Measurements from ENCODE around the gene EML3.
"Not testable (repeated sequence)": the region's sequence is repeated elsewhere in the genome, so short reads cannot be mapped to it uniquely, and the experiment has no call there.

The EML3 gene

DNA sequence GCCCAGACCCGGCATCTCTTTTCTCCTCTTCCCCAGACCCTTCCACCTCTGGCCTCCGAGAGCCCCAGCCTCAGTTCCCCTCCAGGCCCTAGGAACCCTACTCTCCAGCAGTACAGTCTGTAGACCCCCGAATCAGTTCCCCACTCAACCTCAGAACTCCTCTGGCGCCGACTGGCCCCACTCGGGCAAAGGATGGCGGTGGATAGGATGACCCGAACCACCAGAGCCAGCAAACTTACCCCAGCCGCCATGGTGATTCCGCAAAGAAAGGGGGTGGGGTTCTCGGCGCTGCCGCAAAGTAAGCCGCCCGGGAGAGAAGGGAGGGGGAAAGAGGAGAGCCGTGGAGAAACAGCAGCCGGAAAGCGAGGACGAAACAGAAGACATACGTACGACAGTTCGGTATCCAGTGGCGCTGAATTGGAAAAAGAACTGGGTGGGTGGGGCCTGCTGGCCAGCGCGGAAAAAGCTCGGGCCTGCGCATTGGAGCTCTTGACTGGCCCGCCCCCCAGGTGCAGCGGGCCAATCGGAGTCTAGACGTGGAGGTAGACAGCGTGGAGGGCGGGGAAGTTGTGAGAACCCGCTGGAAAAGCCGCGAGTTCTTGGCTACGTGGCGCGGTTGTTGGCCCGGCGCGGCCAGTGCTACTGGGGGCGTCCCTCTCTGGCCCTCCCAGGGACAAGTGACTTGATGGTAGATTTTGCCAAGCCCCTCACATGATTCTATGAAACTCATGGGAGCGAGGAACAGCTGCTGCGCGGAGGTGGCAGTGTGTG, 38.8 kb downstream of the EML3 start, which contains the start of gene EEF1G:
TSS of gene EEF1G (minus strand) at position 300 of the 771 bp plus-strand sequence. CDS start at position 251, 49 bp downstream.
- H3K4me3 ChIP-seq (ENCODE audit: control insufficient read depth in 1 of 7, extremely low read depth in 1 of 7, insufficient read depth in 4 of 7, low read depth in 2 of 7, low read length in 6 of 7), result peak within 1 kb of the TSS; percentile 86 to 99 (median 96)
- peaks cover 10 to 38% (median 30%) of the 10 kb centered on the region in 4 experiments for H3K4me1 ChIP-seq (ENCODE audit: control extremely low read depth in 1 of 4, control insufficient read depth in 4 of 4, insufficient read depth in 4 of 4, low read length in 3 of 4)
- H3K27me3 ChIP-seq (replicated peaks in 2 of 5; ENCODE audit: control insufficient read depth in 4 of 5, insufficient read depth in 5 of 5, low read length in 4 of 5), result no peaks in the 10 kb centered on the region
- ChIA-PET CTCF (interaction anchor here (0.9 to 2.4 kb wide), 7 partner anchors 8 to 179 kb away, joined by 3 to 21 read pairs (median 5); partner anchors contain the start of gene TUT1), POLR2A (interaction anchor here (1.2 to 3.3 kb wide), 2 partner anchors 18 to 27 kb away, joined by 7 to 25 read pairs; partner anchors contain the start of genes MTA2 and TUT1)
- no peaks in the 10 kb centered on the region for H3K9me3 ChIP-seq (ENCODE audit: control extremely low read depth in 1 of 5, control insufficient read depth in 4 of 5, insufficient read depth in 2 of 5, low read depth in 1 of 5, low read length in 4 of 5)
- 1% methylated on average over 32 of the region's 46 CpGs for WGBS (ENCODE audit: insufficient coverage)
- peak; percentile 100 for DNase-seq
- peaks cover 13 to 66% (median 52%) of the 10 kb centered on the region in 4 experiments for H3K36me3 ChIP-seq (ENCODE audit: control insufficient read depth in 4 of 4, insufficient read depth in 4 of 4, low read length in 3 of 4)
- H3K27ac ChIP-seq (ENCODE audit: insufficient read depth in 1 of 2, low read depth in 1 of 2, low read length in 2 of 2, poor library complexity in 1 of 2, severe bottlenecking in 2 of 2), result peak within 1 kb of the TSS; percentile 88 to 95

- peaks cover 10 to 65% (median 53%) of the 10 kb centered on the region in 4 experiments for H3K36me3 ChIP-seq (ENCODE audit: control insufficient read depth in 4 of 4, insufficient read depth in 4 of 4, low read length in 3 of 4)
- no peaks in the 10 kb centered on the region for H3K9me3 ChIP-seq (ENCODE audit: control extremely low read depth in 1 of 5, control insufficient read depth in 4 of 5, insufficient read depth in 2 of 5, low read depth in 1 of 5, low read length in 4 of 5)
- peak overlapping the region; percentile 86 to 99 (median 96) for H3K4me3 ChIP-seq (ENCODE audit: control insufficient read depth in 1 of 7, extremely low read depth in 1 of 7, insufficient read depth in 4 of 7, low read depth in 2 of 7, low read length in 6 of 7)
- H3K27me3 ChIP-seq (replicated peaks in 2 of 5; ENCODE audit: control insufficient read depth in 4 of 5, insufficient read depth in 5 of 5, low read length in 4 of 5), result no peaks in the 10 kb centered on the region
- ChIA-PET POLR2A (interaction anchor here (0.7 to 3.3 kb wide), 3 partner anchors 19 to 31 kb away, joined by 3 to 25 read pairs (median 7); partner anchors contain the start of genes MTA2 and TUT1), CTCF (interaction anchor here (0.7 to 4.5 kb wide), 11 partner anchors 8 to 179 kb away, joined by 3 to 36 read pairs (median 5); partner anchors contain the start of gene TUT1)
- H3K27ac ChIP-seq (ENCODE audit: insufficient read depth in 1 of 2, low read depth in 1 of 2, low read length in 2 of 2, poor library complexity in 1 of 2, severe bottlenecking in 2 of 2), result peak overlapping the region; percentile 88 to 95
- peak in 2 of 3 donors; percentile 53 to 61 for DNase-seq
- WGBS (ENCODE audit: insufficient coverage), result 1% methylated on average over 33 of the region's 33 CpGs
- H3K4me1 ChIP-seq (ENCODE audit: control extremely low read depth in 1 of 4, control insufficient read depth in 4 of 4, insufficient read depth in 4 of 4, low read length in 3 of 4), result peaks cover 10 to 38% (median 30%) of the 10 kb centered on the region in 4 experiments
Observed at GRCh38 chr11:62573006-62573591, 39.5 kb downstream of the EML3 start.

DNA sequence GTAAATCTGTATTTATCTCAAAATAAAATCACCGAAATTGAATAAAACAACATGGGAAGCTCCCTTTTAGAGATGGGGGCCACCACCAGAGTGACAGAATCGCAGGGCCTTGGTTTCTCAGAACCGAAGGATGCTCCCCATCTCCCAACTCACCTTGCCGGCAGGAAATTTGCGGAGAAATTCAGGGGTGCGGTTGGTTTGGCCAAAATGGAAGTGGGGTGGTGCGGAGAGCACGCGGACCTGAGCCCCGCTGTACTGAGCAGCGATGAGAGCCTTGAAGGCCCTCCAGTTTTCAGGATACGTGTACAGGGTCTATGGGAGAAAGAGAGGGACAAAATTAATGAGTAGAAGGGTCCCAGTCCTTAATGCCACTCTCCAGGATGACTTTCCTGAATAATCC, 40.1 kb downstream of the EML3 start:
- peaks cover 10 to 38% (median 30%) of the 10 kb centered on the region in 4 experiments for H3K4me1 ChIP-seq (ENCODE audit: control extremely low read depth in 1 of 4, control insufficient read depth in 4 of 4, insufficient read depth in 4 of 4, low read length in 3 of 4)
- peak overlapping the region; percentile 88 to 95 for H3K27ac ChIP-seq (ENCODE audit: insufficient read depth in 1 of 2, low read depth in 1 of 2, low read length in 2 of 2, poor library complexity in 1 of 2, severe bottlenecking in 2 of 2)
- H3K9me3 ChIP-seq (ENCODE audit: control extremely low read depth in 1 of 5, control insufficient read depth in 4 of 5, insufficient read depth in 2 of 5, low read depth in 1 of 5, low read length in 4 of 5), result no peaks in the 10 kb centered on the region
- POLR2A ChIA-PET, result interaction anchor here (0.7 to 3.3 kb wide), 2 partner anchors 19 to 30 kb away, joined by 3 to 25 read pairs; partner anchors contain the start of gene TUT1
- DNase-seq, result no peak
- peak overlapping the region in 6 of 7 experiments; percentile 86 to 99 (median 96) for H3K4me3 ChIP-seq (ENCODE audit: control insufficient read depth in 1 of 7, extremely low read depth in 1 of 7, insufficient read depth in 4 of 7, low read depth in 2 of 7, low read length in 6 of 7)
- 96% methylated on average over 9 of the region's 12 CpGs for WGBS (ENCODE audit: insufficient coverage)
- H3K36me3 ChIP-seq (ENCODE audit: control insufficient read depth in 4 of 4, insufficient read depth in 4 of 4, low read length in 3 of 4), result peaks cover 10 to 66% (median 53%) of the 10 kb centered on the region in 4 experiments
- CTCF ChIA-PET, result interaction anchor here (0.7 to 4.5 kb wide), 5 partner anchors 11 to 148 kb away, joined by 3 to 36 read pairs (median 5); no protein-coding TSS in a partner anchor
- no peaks in the 10 kb centered on the region for H3K27me3 ChIP-seq (replicated peaks in 2 of 5; ENCODE audit: control insufficient read depth in 4 of 5, insufficient read depth in 5 of 5, low read length in 4 of 5)

DNA sequence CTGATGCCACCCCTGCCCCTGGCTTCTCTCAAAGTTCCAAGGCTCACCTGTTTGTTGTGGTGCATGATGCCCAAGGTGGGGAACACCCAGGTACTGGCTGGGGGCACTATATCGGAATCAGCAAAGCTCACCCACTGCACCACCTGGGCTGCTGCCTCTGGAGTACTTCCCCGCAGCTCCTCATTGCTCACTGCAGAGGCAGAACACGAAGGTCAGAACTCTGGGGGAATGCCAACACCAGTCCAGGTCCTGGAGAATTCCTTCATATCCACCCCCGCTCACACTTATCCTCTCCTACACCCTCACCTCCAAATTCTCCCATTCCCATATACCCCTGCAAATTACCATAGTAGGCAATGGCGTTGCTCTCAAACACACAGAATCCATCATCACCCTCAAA, 41.1 kb downstream of the EML3 start:
- peak overlapping the region in 1 of 7 experiments; percentile 96 for H3K4me3 ChIP-seq (ENCODE audit: control insufficient read depth in 1 of 7, extremely low read depth in 1 of 7, insufficient read depth in 4 of 7, low read depth in 2 of 7, low read length in 6 of 7)
- H3K4me1 ChIP-seq (ENCODE audit: control extremely low read depth in 1 of 4, control insufficient read depth in 4 of 4, insufficient read depth in 4 of 4, low read length in 3 of 4), result peaks cover 10 to 38% (median 30%) of the 10 kb centered on the region in 4 experiments
- POLR2A ChIA-PET; H3K27me3 ChIP-seq (replicated peaks in 2 of 5; ENCODE audit: control insufficient read depth in 4 of 5, insufficient read depth in 5 of 5, low read length in 4 of 5); DNase-seq; H3K9me3 ChIP-seq (ENCODE audit: control extremely low read depth in 1 of 5, control insufficient read depth in 4 of 5, insufficient read depth in 2 of 5, low read depth in 1 of 5, low read length in 4 of 5): not testable (repeated sequence)
- H3K27ac ChIP-seq (ENCODE audit: insufficient read depth in 1 of 2, low read depth in 1 of 2, low read length in 2 of 2, poor library complexity in 1 of 2, severe bottlenecking in 2 of 2), result peak overlapping the region in 1 of 2 experiments; percentile 95
- H3K36me3 ChIP-seq (ENCODE audit: control insufficient read depth in 4 of 4, insufficient read depth in 4 of 4, low read length in 3 of 4), result peaks cover 9 to 67% (median 54%) of the 10 kb centered on the region in 4 experiments
- 100% methylated on average over 4 of the region's 5 CpGs for WGBS (ENCODE audit: insufficient coverage)
- CTCF ChIA-PET, result interaction anchor here (0.7 to 4.5 kb wide), 4 partner anchors 10 to 147 kb away, joined by 3 to 36 read pairs (median 4); no protein-coding TSS in a partner anchor

GRCh38 chr11:62570903-62571302, 41.7 kb downstream of the EML3 start:
- H3K27me3 ChIP-seq (replicated peaks in 2 of 5; ENCODE audit: control insufficient read depth in 4 of 5, insufficient read depth in 5 of 5, low read length in 4 of 5); H3K4me3 ChIP-seq (ENCODE audit: control insufficient read depth in 1 of 7, extremely low read depth in 1 of 7, insufficient read depth in 4 of 7, low read depth in 2 of 7, low read length in 6 of 7); POLR2A ChIA-PET; H3K9me3 ChIP-seq (ENCODE audit: control extremely low read depth in 1 of 5, control insufficient read depth in 4 of 5, insufficient read depth in 2 of 5, low read depth in 1 of 5, low read length in 4 of 5); DNase-seq: not testable (repeated sequence)
- Histone ChIP-seq H3K36me3 (ENCODE audit: control insufficient read depth in 4 of 4, insufficient read depth in 4 of 4, low read length in 3 of 4) (peaks cover 12 to 67% (median 54%) of the 10 kb centered on the region in 4 experiments), H3K27ac (ENCODE audit: insufficient read depth in 1 of 2, low read depth in 1 of 2, low read length in 2 of 2, poor library complexity in 1 of 2, severe bottlenecking in 2 of 2) (peak overlapping the region in 1 of 2 experiments; percentile 43), H3K4me1 (ENCODE audit: control extremely low read depth in 1 of 4, control insufficient read depth in 4 of 4, insufficient read depth in 4 of 4, low read length in 3 of 4) (peaks cover 10 to 38% (median 30%) of the 10 kb centered on the region in 4 experiments)
- 95% methylated on average over 2 of the region's 5 CpGs for WGBS (ENCODE audit: insufficient coverage)
- CTCF ChIA-PET, result interaction anchor here (0.7 to 4.5 kb wide), 7 partner anchors 9 to 149 kb away, joined by 3 to 36 read pairs (median 4); partner anchors contain the start of gene TUT1

- WGBS (ENCODE audit: insufficient coverage), result no CpG with 5 or more reads among the region's 1 CpG
- peaks cover 8 to 27% (median 18%) of the 10 kb centered on the region in 4 experiments for H3K4me1 ChIP-seq (ENCODE audit: control extremely low read depth in 1 of 4, control insufficient read depth in 4 of 4, insufficient read depth in 4 of 4, low read length in 3 of 4)
- H3K9me3 ChIP-seq (ENCODE audit: control extremely low read depth in 1 of 5, control insufficient read depth in 4 of 5, insufficient read depth in 2 of 5, low read depth in 1 of 5, low read length in 4 of 5), result no peaks in the 10 kb centered on the region
- no peaks in the 10 kb centered on the region for H3K27me3 ChIP-seq (replicated peaks in 2 of 5; ENCODE audit: control insufficient read depth in 4 of 5, insufficient read depth in 5 of 5, low read length in 4 of 5)
- peak overlapping the region in 1 of 2 experiments; percentile 25 for H3K27ac ChIP-seq (ENCODE audit: insufficient read depth in 1 of 2, low read depth in 1 of 2, low read length in 2 of 2, poor library complexity in 1 of 2, severe bottlenecking in 2 of 2)
- ChIA-PET CTCF (interaction anchor here (0.6 to 4.5 kb wide), 8 partner anchors 8 to 174 kb away, joined by 3 to 36 read pairs (median 6); partner anchors contain the start of gene TUT1), POLR2A (no interaction called here)
- no peak overlapping the region for H3K4me3 ChIP-seq (ENCODE audit: control insufficient read depth in 1 of 7, extremely low read depth in 1 of 7, insufficient read depth in 4 of 7, low read depth in 2 of 7, low read length in 6 of 7)
- no peak for DNase-seq
- peaks cover 13 to 72% (median 58%) of the 10 kb centered on the region in 4 experiments for H3K36me3 ChIP-seq (ENCODE audit: control insufficient read depth in 4 of 4, insufficient read depth in 4 of 4, low read length in 3 of 4)
Observed at GRCh38 chr11:62569611-62570010, 43.0 kb downstream of the EML3 start.
